IMR-90 (cell line): ENCODE results near the gene ADCY9. TPM values are rescaled to one million over a fixed set of nuclear protein-coding genes. Genes with fewer than 3 reads are reported as not detected.
A peak's percentile ranks its signal among the peaks of the same experiment; 100 is the strongest.

Experiments used
- ATAC-seq: fragments of 200-7000 bp; cut with Tn5 transposase; 2 replicates; pipeline ENCODE4 v1.9.1; 2020; ENCODE audit warnings: low read depth, mild to moderate bottlenecking, moderate library complexity
- BruUV-seq: library from RNA; stranded (reverse); fragments of 400-500 nt; replicated peaks from 2 replicates; lab custom pipeline; 2021; lab: Mats Ljungman, UMichigan
- CTCF ChIA-PET: fragments of 300-600 bp; formaldehyde crosslinking; extraction: SDS; loops from one replicate; lab custom pipeline; 2021; ENCODE audit warnings: antibody characterized with exemption; lab: Yijun Ruan, JAX
- POLR2A ChIA-PET: fragments of 300-600 bp; sonication (Branson Sonifier 250); formaldehyde crosslinking; loops from one replicate; lab custom pipeline; 2022; ENCODE audit warnings: antibody characterized with exemption; ENCODE audit not compliant: unreplicated experiment; lab: Charles Lee
- DNase-seq: peaks from one replicate; pipeline ENCODE4 v3.0.0; 2013
- H2AFZ ChIP-seq: replicated peaks from 2 replicates; pipeline ENCODE3; 2013; ENCODE audit warnings: low read length, mild to moderate bottlenecking; ENCODE audit not compliant: poor library complexity
- H2AK5ac ChIP-seq: 2 replicates; pipeline ENCODE4 v1.6.1; 2013; ENCODE audit warnings: low read depth, low read length, inconsistent platforms
- H2AK9ac ChIP-seq: replicated peaks from 2 replicates; pipeline ENCODE3; 2013; ENCODE audit warnings: mild to moderate bottlenecking, low read depth, low read length, moderate library complexity; ENCODE audit not compliant: poor library complexity
- H2BK120ac ChIP-seq: 2 replicates; pipeline ENCODE4 v1.6.1; 2013; ENCODE audit warnings: low read depth, low read length, inconsistent platforms
- H2BK15ac ChIP-seq: 3 replicates; pipeline ENCODE4 v1.6.1; 2013; ENCODE audit warnings: low read depth, low read length, inconsistent platforms
- H2BK20ac ChIP-seq: 2 replicates; pipeline ENCODE4 v1.6.1; 2013; ENCODE audit warnings: low read depth, mild to moderate bottlenecking, inconsistent platforms, low read length, moderate library complexity
- H2BK5ac ChIP-seq: 2 replicates; pipeline ENCODE4 v1.6.1; 2013; ENCODE audit warnings: mild to moderate bottlenecking, low read depth, low read length, inconsistent platforms; ENCODE audit not compliant: poor library complexity, severe bottlenecking
- H3K14ac ChIP-seq: replicated peaks from 2 replicates; pipeline ENCODE4 v1.6.1; 2013; ENCODE audit warnings: low read depth, low read length, inconsistent platforms
- H3K18ac ChIP-seq: 2 replicates; pipeline ENCODE4 v1.6.1; 2013; ENCODE audit warnings: low read depth, low read length, control low read depth
- H3K23ac ChIP-seq: 2 replicates; pipeline ENCODE4 v1.6.1; 2013; ENCODE audit warnings: low read depth, low read length, inconsistent platforms
- H3K27ac ChIP-seq: 2 replicates; pipeline ENCODE4 v1.5.1; 2013; ENCODE audit warnings: mild to moderate bottlenecking, control low read depth, low read length; ENCODE audit not compliant: insufficient read depth
- H3K27me3 ChIP-seq: 2 replicates; pipeline ENCODE4 v1.6.1; 2013; ENCODE audit warnings: low read length; ENCODE audit not compliant: control insufficient read depth, insufficient read depth
- H3K36me3 ChIP-seq: 2 replicates; pipeline ENCODE4 v1.6.1; 2013; ENCODE audit warnings: low read length, mixed read lengths; ENCODE audit not compliant: control insufficient read depth, insufficient read depth
- H3K4ac ChIP-seq: 2 replicates; pipeline ENCODE4 v1.6.1; 2013; ENCODE audit warnings: low read depth, low read length, inconsistent platforms
- H3K4me1 ChIP-seq: 2 replicates; pipeline ENCODE4 v1.6.1; 2013; ENCODE audit warnings: low read length, mixed read lengths; ENCODE audit not compliant: control insufficient read depth, insufficient read depth
- H3K4me2 ChIP-seq: 2 replicates; pipeline ENCODE4 v1.6.1; 2013; ENCODE audit warnings: low read depth, mild to moderate bottlenecking, control low read depth, low read length, moderate library complexity
- H3K4me3 ChIP-seq: 2 replicates; pipeline ENCODE4 v1.5.1; 2013; ENCODE audit warnings: low read depth, mild to moderate bottlenecking, control low read depth, low read length, moderate library complexity; ENCODE audit not compliant: insufficient read depth
- H3K56ac ChIP-seq: 2 replicates; pipeline ENCODE4 v1.6.1; 2013; ENCODE audit warnings: low read length, inconsistent platforms; ENCODE audit not compliant: insufficient read depth; ENCODE audit errors: extremely low read depth
- H3K79me1 ChIP-seq, 2 experiments: 2 replicates each; pipeline ENCODE4 v1.6.1; 2013; ENCODE audit warnings: low read length in 2 of 2, inconsistent platforms in 1 of 2, low read depth in 1 of 2
- H3K9ac ChIP-seq: 2 replicates; pipeline ENCODE4 v1.6.1; 2013; ENCODE audit warnings: low read depth, low read length, control low read depth
- H3K9me1 ChIP-seq: 2 replicates; pipeline ENCODE4 v1.6.1; 2013; ENCODE audit warnings: low read length, inconsistent platforms; ENCODE audit not compliant: insufficient read depth
- H3K9me3 ChIP-seq: 2 replicates; pipeline ENCODE4 v1.6.1; 2013; ENCODE audit warnings: low read length; ENCODE audit not compliant: control insufficient read depth, insufficient read depth
- H4K20me1 ChIP-seq: 2 replicates; pipeline ENCODE4 v1.6.1; 2013; ENCODE audit warnings: low read length, inconsistent platforms; ENCODE audit not compliant: insufficient read depth
- H4K5ac ChIP-seq: 2 replicates; pipeline ENCODE4 v1.6.1; 2013; ENCODE audit warnings: mild to moderate bottlenecking, low read depth, low read length, control low read depth
- H4K8ac ChIP-seq, 2 experiments: 2 replicates each; pipeline ENCODE4 v1.6.1; 2013; ENCODE audit warnings: low read depth in 2 of 2, low read length in 2 of 2, control low read depth in 1 of 2, inconsistent platforms in 1 of 2
- H4K91ac ChIP-seq: 2 replicates; pipeline ENCODE4 v1.6.1; 2013; ENCODE audit warnings: low read depth, low read length, inconsistent platforms; ENCODE audit not compliant: insufficient read depth
- BHLHE40 ChIP-seq: fragments of 150-350 bp; IDR thresholded peaks from 2 replicates; pipeline ENCODE4 v1.6.1; 2016; ENCODE audit warnings: mild to moderate bottlenecking, low read depth, low read length
- CHD1 ChIP-seq: IDR thresholded peaks from 2 replicates; pipeline ENCODE4 v1.6.1; 2012; ENCODE audit warnings: low read depth, low read length, improper control_type of control experiment
- NFE2L2 ChIP-seq: fragments of 150-350 bp; IDR thresholded peaks from 2 replicates; pipeline ENCODE4 v1.6.1; 2016; ENCODE audit warnings: low read depth, mild to moderate bottlenecking, low read length
- RAD21 ChIP-seq: IDR thresholded peaks from 2 replicates; pipeline ENCODE4 v1.6.1; 2012; ENCODE audit warnings: low read length, improper control_type of control experiment
- USF2 ChIP-seq: fragments of 150-350 bp; IDR thresholded peaks from 2 replicates; pipeline ENCODE4 v1.6.1; 2017; ENCODE audit warnings: mild to moderate bottlenecking, antibody characterized with exemption, low read length, low read depth
- WGBS, 2 experiments: methylation state at CpG; one replicate each; pipeline versions ENCODE4 v1.1.5 to v1.1.7; 2013; ENCODE audit warnings: missing lambda C conversion rate in 2 of 2; ENCODE audit not compliant: insufficient read length in 1 of 2; ENCODE audit errors: extremely low coverage in 2 of 2; 5-methylcytosine and 5-hydroxymethylcytosine counted together
- dilution Hi-C: fragments of 300-500 bp; cut with HindIII; formaldehyde crosslinking; loops from one replicate; pipeline ENCODE4 v1.14.3; 2018; ENCODE audit warnings: low sequenced_read_pairs; ENCODE audit not compliant: unreplicated experiment
- in situ Hi-C: fragments of 300-500 bp; cut with MboI; formaldehyde crosslinking; loops from 3 replicates; pipeline ENCODE4 v1.14.3; 2019; ENCODE audit warnings: low sequenced_read_pairs, inconsistent platforms, mixed read lengths
- intact Hi-C: fragments of 100-400 bp; cut with micrococcal nuclease; formaldehyde crosslinking; loops from 2 replicates; pipeline ENCODE4 v1.10.0; 2022
- polyA plus RNA-seq, 3 experiments: library from polyadenylated mRNA; depleted of rRNA; stranded (reverse); fragments of >200 nt; gene quantifications; 2 replicates each; pipeline ENCODE4 v1.2.3, GENCODE V29; 2012; ENCODE audit warnings: low replicate concordance in 1 of 3
- total RNA-seq: library from RNA; depleted of rRNA; stranded (reverse); fragments of >200 nt; gene quantifications from 2 replicates; pipeline ENCODE4 v1.2.3, GENCODE V29; 2012

The ADCY9 gene
- total and polyA plus RNA-seq, 2 of the 4 experiments (the other 2 are of a cell fraction): 5.4 to 12.5 TPM

DNA sequence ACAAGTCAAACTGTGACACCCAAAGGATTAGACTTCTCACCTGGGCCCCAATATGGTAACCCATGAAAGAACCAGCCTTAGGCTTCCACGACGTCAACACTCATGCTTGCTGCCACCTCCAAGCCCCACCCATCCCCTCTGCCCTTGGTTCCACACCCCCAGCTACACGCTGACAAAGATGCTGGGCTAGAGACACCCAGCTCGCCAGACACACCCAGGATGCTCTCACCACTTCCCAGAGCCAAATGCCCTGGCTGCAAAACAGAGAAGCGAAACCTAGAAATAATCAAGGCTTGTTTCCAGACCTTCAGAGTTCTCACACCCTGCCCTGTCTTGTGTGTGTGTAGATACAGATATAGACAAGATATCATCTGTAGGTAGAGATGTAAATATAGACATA, 26.0 kb upstream of the ADCY9 start:
- Histone ChIP-seq H3K9me1 (no peaks in the 10 kb centered on the region), H4K20me1 (no peaks in the 10 kb centered on the region), H3K36me3 (no peaks in the 10 kb centered on the region), H2AFZ (no peak overlapping the region), H3K4ac (no peak overlapping the region), H3K4me2 (no peak overlapping the region), H3K23ac (no peak overlapping the region), H2BK5ac (no peak overlapping the region), H3K9ac (no peak overlapping the region), H2BK15ac (no peak overlapping the region), H3K4me1 (no peaks in the 10 kb centered on the region; the same call in none of the 2 replicates), H4K91ac (no peak overlapping the region), H2BK20ac (peak overlapping the region; percentile 69; the same call in 1 of the 2 replicates), H3K14ac (no peak overlapping the region; the same call in 1 of the 2 replicates), H4K5ac (no peak overlapping the region), H3K27me3 (no peaks in the 10 kb centered on the region), H2AK9ac (no peak overlapping the region), H3K56ac (no peak overlapping the region), H3K4me3 (no peak overlapping the region), H3K79me1 (no peaks in the 10 kb centered on the region), H2BK120ac (peak overlapping the region; percentile 5), H2AK5ac (0 out of 2 replicates have a peak overlapping the region, but pooled peaks have one; percentile 17), H4K8ac (no peak overlapping the region), H3K18ac (no peak overlapping the region), H3K9me3 (peaks cover 11% of the 10 kb centered on the region), H3K27ac (no peak overlapping the region)
- no CpG with 5 or more reads among the region's 5 CpGs for WGBS, 2 experiments
- ATAC-seq (no peak), DNase-seq (no peak)
- CTCF ChIA-PET: no interaction called here
- TF ChIP-seq NFE2L2: no peak
- TF ChIP-seq USF2: no peak
- TF ChIP-seq RAD21: no peak
- TF ChIP-seq BHLHE40: no peak
- TF ChIP-seq CHD1: no peak
- dilution Hi-C loops: no loop called here
- POLR2A ChIA-PET: no interaction called here
- intact Hi-C loops: no loop called here
- in situ Hi-C loops: no loop called here
- no TSS peak for BruUV-seq
